GM18517 (cell line): ENCODE measurements around the gene MAPRE3.
A peak's percentile ranks its signal among the peaks of the same experiment; 100 is the strongest.
"Not testable (repeated sequence)": the region's sequence is repeated elsewhere in the genome, so short reads cannot be mapped to it uniquely, and the experiment has no call there.

ENCODE experiments used
- ATAC-seq: cut with Tn5 transposase; IDR thresholded peaks from one replicate; pipeline ENCODE4 v1.9.1; 2021; ENCODE audit warnings: mild to moderate bottlenecking, moderate library complexity; ENCODE audit not compliant: unreplicated experiment

The MAPRE3 gene

GRCh38 chr2:27065128-27065527 lies 94.7 kb downstream of the MAPRE3 start:
- ATAC-seq, result no peak

GRCh38 chr2:27067385-27067784 lies 96.9 kb downstream of the MAPRE3 start:
- no peak for ATAC-seq

DNA sequence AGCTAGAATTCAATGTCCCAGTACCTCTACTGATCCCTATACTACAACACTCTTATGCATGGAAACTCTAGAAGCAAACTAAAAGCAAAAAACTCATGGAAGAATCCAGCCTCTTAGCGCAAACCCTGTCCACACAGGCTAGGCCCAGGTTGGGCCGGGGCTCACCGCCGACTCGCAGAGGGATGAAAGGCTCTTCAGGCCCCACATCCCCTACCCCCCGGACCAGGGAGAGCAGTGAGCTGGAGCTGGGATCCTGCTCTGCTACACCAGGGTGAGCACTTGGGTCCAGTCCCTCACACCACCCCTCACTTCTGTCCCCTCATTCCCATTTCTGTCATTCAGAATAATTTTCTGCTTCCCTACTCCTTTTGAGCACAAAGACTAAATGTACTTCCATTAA lies 99.0 kb downstream of the MAPRE3 start:
- ATAC-seq, result no peak

DNA sequence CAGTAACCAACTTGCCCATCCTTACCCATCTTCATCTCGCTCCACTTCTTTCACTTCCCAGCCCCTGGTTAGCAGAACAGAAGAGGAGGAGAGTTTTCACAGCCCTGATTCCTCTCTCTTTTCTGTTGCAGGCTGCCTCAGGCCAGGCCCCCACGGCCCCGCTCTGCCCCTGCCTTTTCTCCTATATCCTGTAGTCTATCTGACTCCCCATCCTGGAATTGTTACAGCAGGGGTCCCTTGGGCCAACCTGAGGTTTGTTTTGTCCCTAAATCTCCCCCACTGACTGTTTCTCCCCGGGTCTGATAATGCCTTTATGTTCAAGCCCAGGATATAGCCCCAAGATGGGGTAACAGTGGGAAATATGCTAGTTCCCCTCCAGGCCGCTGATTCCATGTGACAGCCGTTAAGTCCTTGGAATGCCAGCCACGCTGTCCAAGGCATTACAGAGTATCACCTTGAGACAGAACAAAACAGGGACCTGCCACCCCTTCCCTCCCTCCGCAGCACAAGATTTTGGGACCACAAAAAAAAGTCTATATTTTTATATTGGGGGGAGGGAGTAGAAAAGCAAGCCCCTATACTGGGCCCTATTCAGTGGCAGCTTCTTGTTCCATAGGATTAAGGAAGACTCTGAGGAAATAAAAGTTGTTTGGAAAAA lies 99.7 kb downstream of the MAPRE3 start:
- ATAC-seq, result no peak

DNA sequence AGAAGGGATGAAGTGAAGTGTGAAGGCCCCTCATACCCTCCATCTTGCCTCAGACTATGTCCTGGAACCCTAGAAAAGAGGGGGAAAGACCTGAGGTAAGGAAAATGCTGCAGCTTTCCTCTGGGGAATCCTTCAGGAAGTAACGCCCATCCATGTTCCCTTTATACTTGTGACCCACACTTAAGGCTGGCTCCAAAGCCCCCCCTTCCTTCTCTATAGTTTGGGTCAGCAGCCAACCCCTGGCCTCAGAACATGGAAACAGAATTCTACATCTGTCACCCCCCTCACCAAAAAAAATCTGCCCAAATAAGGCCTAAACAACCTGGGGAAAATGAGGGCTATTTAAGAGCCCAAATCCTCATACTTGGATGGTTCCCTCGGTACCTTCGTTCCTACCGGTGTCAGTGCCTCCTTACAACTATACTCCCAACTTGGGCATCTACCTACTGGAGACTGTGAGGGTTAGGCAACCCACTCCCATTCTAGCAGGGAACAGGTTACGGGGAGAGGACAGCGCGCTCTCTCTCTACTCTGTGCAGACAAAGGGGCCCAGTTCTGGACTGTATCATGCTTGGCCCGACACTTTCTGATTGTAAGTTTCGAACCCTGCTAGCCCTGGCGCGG lies 100.3 kb downstream of the MAPRE3 start:
- no peak for ATAC-seq

- peak; percentile 79 for ATAC-seq
These were observed 101.0 kb downstream of the MAPRE3 start, which contains the start of gene OST4 for GRCh38 chr2:27071277-27071989. OST4 (minus strand) TSS chr2:27071654.

DNA sequence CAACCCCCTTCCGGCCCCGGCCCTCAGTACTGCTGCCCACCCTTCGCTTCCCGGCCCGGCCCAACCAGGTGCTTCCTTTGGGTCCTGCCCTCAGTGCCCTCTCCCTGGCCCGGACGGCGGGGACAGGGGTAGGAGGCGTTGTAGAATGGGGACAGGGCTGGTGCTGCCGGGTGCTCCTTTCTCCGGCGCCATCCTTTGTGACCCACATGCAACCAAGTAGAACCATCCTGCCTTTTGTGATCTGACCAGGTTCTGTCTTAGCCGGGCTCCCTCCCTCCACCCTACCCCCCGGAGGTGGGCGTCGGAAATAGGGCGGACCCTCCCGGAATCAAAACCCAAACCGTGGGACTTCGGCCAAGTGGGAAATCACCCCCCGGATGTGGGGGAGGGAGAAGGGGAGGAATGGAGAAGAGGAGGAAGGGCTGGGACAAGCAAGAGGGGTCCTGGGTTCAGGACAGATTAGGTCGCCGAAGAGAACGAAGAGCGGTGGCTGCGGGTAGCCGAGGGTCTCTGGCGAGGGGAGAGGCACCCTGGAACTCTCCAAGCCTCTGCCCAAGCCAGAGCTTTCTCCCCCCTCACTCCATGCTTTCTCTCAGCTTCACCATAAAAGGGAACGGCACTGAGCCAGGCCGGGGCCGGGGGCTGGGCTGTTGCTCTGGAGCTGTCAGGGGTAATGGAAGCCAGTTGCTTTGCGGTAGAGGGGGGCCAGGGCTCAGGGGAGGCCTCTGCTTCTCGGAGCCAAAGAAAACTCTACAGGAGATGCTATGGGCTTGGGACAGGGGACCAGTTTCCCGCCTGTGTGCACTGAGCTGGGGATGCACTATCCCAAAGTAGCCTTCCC lies 101.8 kb downstream of the MAPRE3 start:
- peak; percentile 28 for ATAC-seq

- ATAC-seq, result no peak
These were observed 102.5 kb downstream of the MAPRE3 start for GRCh38 chr2:27072920-27073319.

DNA sequence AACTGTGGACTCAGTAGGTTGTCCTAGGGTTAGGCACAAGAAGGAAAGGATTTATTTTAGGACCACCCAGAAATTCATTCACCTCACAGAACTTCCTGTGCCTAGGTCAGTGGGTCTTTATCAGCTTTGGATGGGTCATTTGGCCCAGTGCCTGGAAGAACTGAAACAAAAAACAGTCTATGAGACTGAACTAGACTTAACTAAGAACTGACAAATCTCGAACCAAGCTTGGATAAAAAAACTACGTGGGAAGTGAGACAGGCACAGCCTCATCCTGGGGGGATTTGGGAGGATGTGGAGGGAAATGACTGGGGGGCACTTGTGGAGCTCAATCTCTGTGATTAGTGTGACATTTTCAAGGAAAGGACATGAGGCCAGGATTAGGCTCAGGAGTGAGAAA lies 103.3 kb downstream of the MAPRE3 start:
- ATAC-seq, result no peak

- no peak for ATAC-seq
These were observed 104.5 kb downstream of the MAPRE3 start for GRCh38 chr2:27074738-27075565.

GRCh38 chr2:27075566-27075871 lies 105.1 kb downstream of the MAPRE3 start:
- ATAC-seq, result not testable (repeated sequence)

GRCh38 chr2:27076323-27076722 lies 105.9 kb downstream of the MAPRE3 start:
- no peak for ATAC-seq
